Osteoblast (primary cell): ENCODE data around the gene ZNF821. TPM values are rescaled to one million over a fixed set of nuclear protein-coding genes. Genes with fewer than 3 reads are reported as not detected.

Source experiments
- DNase-seq: peaks from one replicate; pipeline ENCODE4 v3.0.0; 2011; ENCODE audit warnings: low spot score, mixed read lengths; ENCODE audit not compliant: insufficient read length; ENCODE audit errors: missing footprints
- H2AFZ ChIP-seq: 2 replicates; pipeline ENCODE4 v1.6.0; 2011; ENCODE audit warnings: mild to moderate bottlenecking, low read length
- H3K27ac ChIP-seq: 2 replicates; pipeline ENCODE4 v1.5.1; 2011; ENCODE audit warnings: mild to moderate bottlenecking, low read depth, low read length, moderate library complexity
- H3K27me3 ChIP-seq: 2 replicates; pipeline ENCODE4 v1.6.0; 2012; ENCODE audit warnings: mild to moderate bottlenecking, control low read depth, inconsistent platforms, low read length, moderate library complexity; ENCODE audit not compliant: insufficient read depth
- H3K36me3 ChIP-seq: 2 replicates; pipeline ENCODE4 v1.5.1; 2011; ENCODE audit warnings: mild to moderate bottlenecking, low read length, control low read depth, moderate library complexity; ENCODE audit not compliant: insufficient read depth
- H3K4me1 ChIP-seq: 2 replicates; pipeline ENCODE4 v1.5.1; 2011; ENCODE audit warnings: mild to moderate bottlenecking, low read length, control low read depth, moderate library complexity; ENCODE audit not compliant: insufficient read depth
- H3K4me2 ChIP-seq: 2 replicates; pipeline ENCODE4 v1.6.0; 2011; ENCODE audit warnings: mild to moderate bottlenecking, low read length; ENCODE audit not compliant: insufficient read depth
- H3K4me3 ChIP-seq: fragments of 200-600 bp; sonication (generic); 3 replicates; pipeline ENCODE4 v1.5.1; 2012; ENCODE audit warnings: mild to moderate bottlenecking, low read length, inconsistent platforms; ENCODE audit not compliant: insufficient read depth
- H3K79me2 ChIP-seq: 2 replicates; pipeline ENCODE4 v1.6.0; 2012; ENCODE audit warnings: mild to moderate bottlenecking, low read length, control low read depth, inconsistent platforms; ENCODE audit not compliant: insufficient read depth
- H3K9me3 ChIP-seq: 2 replicates; pipeline ENCODE4 v1.5.1; 2011; ENCODE audit warnings: low read depth, low read length, control low read depth
- H4K20me1 ChIP-seq: 2 replicates; pipeline ENCODE4 v1.6.0; 2012; ENCODE audit warnings: mild to moderate bottlenecking, low read length, control low read depth; ENCODE audit not compliant: insufficient read depth
- total RNA-seq: library from RNA; depleted of rRNA; stranded (reverse); fragments of >200 nt; gene quantifications from 2 replicates; pipeline ENCODE4 v1.2.3, GENCODE V29; 2012
- TF ChIP-seq, protein P1 (sequence below): IDR thresholded peaks from 2 replicates; pipeline ENCODE4 v1.5.1; 2011; ENCODE audit warnings: mild to moderate bottlenecking, low read depth, low read length, moderate library complexity; ENCODE audit errors: extremely low read depth

The ZNF821 gene
- total RNA-seq, 1 donor = 12.3 TPM

DNA sequence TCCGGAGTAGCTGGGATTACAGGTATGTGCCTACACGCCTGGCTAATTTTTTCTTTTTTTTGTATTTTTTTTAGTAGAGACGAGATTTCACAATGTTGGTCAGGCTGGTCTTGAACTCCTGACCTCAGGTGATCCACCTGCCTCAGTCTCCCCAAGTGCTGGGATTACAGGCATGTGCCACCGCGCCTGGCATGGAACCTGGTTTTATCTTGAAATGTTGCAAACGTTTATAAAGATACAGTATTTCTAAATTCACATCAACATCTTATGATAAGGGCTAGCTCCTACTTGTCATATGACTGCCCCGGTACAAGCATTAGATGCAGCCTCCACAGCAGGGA lies 9.9 kb upstream of the ZNF821 start:
- Histone ChIP-seq H3K9me3 (no peaks in the 10 kb centered on the region), H2AFZ (peak overlapping the region; percentile 92), H3K36me3 (peaks cover under 1% of the 10 kb centered on the region), H3K27me3 (no peaks in the 10 kb centered on the region), H3K79me2 (peaks cover 36% of the 10 kb centered on the region), H3K4me3 (peak overlapping the region; percentile 100), H4K20me1 (peaks cover 17% of the 10 kb centered on the region), H3K4me1 (peaks cover 13% of the 10 kb centered on the region), H3K4me2 (peak overlapping the region; percentile 97), H3K27ac (peak overlapping the region; percentile 97)
- no peak for DNase-seq
- TF ChIP-seq, protein P1, sequence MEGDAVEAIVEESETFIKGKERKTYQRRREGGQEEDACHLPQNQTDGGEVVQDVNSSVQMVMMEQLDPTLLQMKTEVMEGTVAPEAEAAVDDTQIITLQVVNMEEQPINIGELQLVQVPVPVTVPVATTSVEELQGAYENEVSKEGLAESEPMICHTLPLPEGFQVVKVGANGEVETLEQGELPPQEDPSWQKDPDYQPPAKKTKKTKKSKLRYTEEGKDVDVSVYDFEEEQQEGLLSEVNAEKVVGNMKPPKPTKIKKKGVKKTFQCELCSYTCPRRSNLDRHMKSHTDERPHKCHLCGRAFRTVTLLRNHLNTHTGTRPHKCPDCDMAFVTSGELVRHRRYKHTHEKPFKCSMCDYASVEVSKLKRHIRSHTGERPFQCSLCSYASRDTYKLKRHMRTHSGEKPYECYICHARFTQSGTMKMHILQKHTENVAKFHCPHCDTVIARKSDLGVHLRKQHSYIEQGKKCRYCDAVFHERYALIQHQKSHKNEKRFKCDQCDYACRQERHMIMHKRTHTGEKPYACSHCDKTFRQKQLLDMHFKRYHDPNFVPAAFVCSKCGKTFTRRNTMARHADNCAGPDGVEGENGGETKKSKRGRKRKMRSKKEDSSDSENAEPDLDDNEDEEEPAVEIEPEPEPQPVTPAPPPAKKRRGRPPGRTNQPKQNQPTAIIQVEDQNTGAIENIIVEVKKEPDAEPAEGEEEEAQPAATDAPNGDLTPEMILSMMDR = no peak

GRCh38 chr16:71889147-71889546 lies 5.2 kb upstream of the ZNF821 start:
- peaks cover 7% of the 10 kb centered on the region for H3K4me1 ChIP-seq
- H3K4me3 ChIP-seq = no peak overlapping the region
- no peak overlapping the region for H2AFZ ChIP-seq
- no peaks in the 10 kb centered on the region for H3K9me3 ChIP-seq
- H3K79me2 ChIP-seq = no peaks in the 10 kb centered on the region
- DNase-seq = no peak
- H3K4me2 ChIP-seq = no peak overlapping the region
- TF ChIP-seq, protein P1 = no peak
- no peak overlapping the region for H3K27ac ChIP-seq
- H3K27me3 ChIP-seq = no peaks in the 10 kb centered on the region
- H3K36me3 ChIP-seq = no peaks in the 10 kb centered on the region
- no peaks in the 10 kb centered on the region for H4K20me1 ChIP-seq

DNA sequence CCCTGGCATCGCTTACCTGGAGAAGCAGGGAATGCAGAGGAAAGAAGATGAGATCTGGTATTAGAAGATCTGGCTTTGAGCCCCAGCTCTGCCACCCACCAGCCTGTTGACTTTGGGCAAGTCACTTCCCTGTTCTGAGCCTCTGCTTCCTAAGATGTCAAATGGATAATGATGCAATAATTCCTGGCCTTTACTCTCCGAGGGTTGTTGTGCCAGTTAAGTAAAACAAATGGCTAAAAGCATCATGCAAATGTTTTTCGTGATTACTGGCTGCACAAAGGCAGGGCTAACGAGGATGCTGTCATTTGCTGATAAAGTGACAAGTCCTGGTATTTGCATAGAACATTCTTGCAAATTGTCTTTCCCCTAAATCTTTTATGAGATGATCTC lies 1.3 kb upstream of the ZNF821 start:
- TF ChIP-seq, protein P1 = no peak
- no peak overlapping the region for H3K4me2 ChIP-seq

GRCh38 chr16:71883168-71883848 lies 674 bp downstream of the ZNF821 start:
- peak; percentile 87 for DNase-seq
- Histone ChIP-seq H3K27ac (peak overlapping the region; percentile 41), H3K4me1 (peaks cover 13% of the 10 kb centered on the region), H3K36me3 (peaks cover 15% of the 10 kb centered on the region), H3K79me2 (no peaks in the 10 kb centered on the region), H3K27me3 (no peaks in the 10 kb centered on the region), H2AFZ (peak overlapping the region; percentile 99), H3K4me2 (peak overlapping the region; percentile 90), H3K4me3 (peak overlapping the region; percentile 88), H4K20me1 (no peaks in the 10 kb centered on the region), H3K9me3 (no peaks in the 10 kb centered on the region)
- TF ChIP-seq, protein P1 = peak; percentile 13

More for the DNA sequence above, 1.3 kb upstream of the ZNF821 start:
- no peaks in the 10 kb centered on the region for H3K9me3 ChIP-seq
- no peaks in the 10 kb centered on the region for H3K27me3 ChIP-seq
- peaks cover 13% of the 10 kb centered on the region for H3K4me1 ChIP-seq
- peaks cover 4% of the 10 kb centered on the region for H3K36me3 ChIP-seq
- H3K4me3 ChIP-seq = no peak overlapping the region
- no peak overlapping the region for H3K27ac ChIP-seq
- H2AFZ ChIP-seq = peak overlapping the region; percentile 34
- no peaks in the 10 kb centered on the region for H4K20me1 ChIP-seq
- no peaks in the 10 kb centered on the region for H3K79me2 ChIP-seq
- DNase-seq = no peak
